PC-3 (cell line): ENCODE measurements around the gene ATP8B3. TPM values are rescaled to one million over a fixed set of nuclear protein-coding genes. Genes with fewer than 3 reads are reported as not detected.

ENCODE experiments used
- ATAC-seq: fragments of 200-7000 bp; cut with Tn5 transposase; 2 replicates; pipeline ENCODE4 v1.9.1; 2020; ENCODE audit warnings: mild to moderate bottlenecking, moderate library complexity
- BruUV-seq: library from RNA; stranded (reverse); fragments of 400-500 nt; replicated peaks from 2 replicates; lab custom pipeline; 2021; lab: Mats Ljungman, UMichigan
- CTCF ChIA-PET: fragments of 300-600 bp; sonication (Branson Sonifier 250); formaldehyde crosslinking; loops from one replicate; lab custom pipeline; 2022; ENCODE audit warnings: antibody characterized with exemption; lab: Charles Lee
- POLR2A ChIA-PET: fragments of 300-600 bp; sonication (Branson Sonifier 250); formaldehyde crosslinking; loops from one replicate; lab custom pipeline; 2022; ENCODE audit warnings: antibody characterized with exemption; ENCODE audit not compliant: unreplicated experiment; lab: Charles Lee
- DNase-seq: peaks from one replicate; pipeline ENCODE4 v3.0.0-alpha.2; 2015
- H2AFZ ChIP-seq: fragments of 300-600 bp; sonication (generic); 2 replicates; pipeline ENCODE4 v1.6.0; 2016; ENCODE audit warnings: antibody characterized with exemption, low read length
- H3F3A ChIP-seq: fragments of 300-600 bp; sonication (generic); one replicate; pipeline ENCODE4 v1.6.0; 2017; ENCODE audit warnings: antibody characterized with exemption, low read length, control low read depth, mild to moderate bottlenecking; ENCODE audit not compliant: unreplicated experiment
- H3K27ac ChIP-seq: fragments of 300-600 bp; sonication (generic); 2 replicates; pipeline ENCODE4 v1.5.1; 2016; ENCODE audit warnings: mild to moderate bottlenecking, low read length
- H3K27me3 ChIP-seq: fragments of 300-600 bp; sonication (generic); 2 replicates; pipeline ENCODE4 v1.6.1; 2016; ENCODE audit warnings: low read length, mixed read lengths
- H3K36me3 ChIP-seq: fragments of 300-600 bp; sonication (generic); 2 replicates; pipeline ENCODE4 v1.6.1; 2016; ENCODE audit warnings: low read depth, mixed run types, low read length, mixed read lengths
- H3K4me1 ChIP-seq: fragments of 300-600 bp; sonication (generic); 2 replicates; pipeline ENCODE4 v1.5.1; 2016; ENCODE audit warnings: low read length; ENCODE audit not compliant: insufficient read depth
- H3K4me2 ChIP-seq: fragments of 300-600 bp; sonication (generic); 2 replicates; pipeline ENCODE4 v1.6.0; 2016; ENCODE audit warnings: low read length
- H3K4me3 ChIP-seq: fragments of 300-600 bp; sonication (generic); 2 replicates; pipeline ENCODE4 v1.5.1; 2016; ENCODE audit warnings: mild to moderate bottlenecking, low read length, mixed read lengths
- H3K79me2 ChIP-seq: fragments of 300-600 bp; sonication (generic); 2 replicates; pipeline ENCODE4 v1.6.1; 2017; ENCODE audit warnings: low read length, mixed read lengths
- H3K9ac ChIP-seq: fragments of 300-600 bp; sonication (generic); 2 replicates; pipeline ENCODE4 v1.6.0; 2016; ENCODE audit warnings: mild to moderate bottlenecking, low read length
- H3K9me2 ChIP-seq: fragments of 300-600 bp; sonication (generic); replicated peaks from 2 replicates; pipeline ENCODE4 v1.6.1; 2016; ENCODE audit warnings: mixed run types, low read length, mixed read lengths
- H3K9me3 ChIP-seq: fragments of 300-600 bp; sonication (generic); 2 replicates; pipeline ENCODE4 v1.6.1; 2016; ENCODE audit warnings: low read length, mixed read lengths
- H4K20me1 ChIP-seq: fragments of 300-600 bp; sonication (generic); 2 replicates; pipeline ENCODE4 v1.6.1; 2016; ENCODE audit warnings: low read length, mixed read lengths
- CTCF ChIP-seq: fragments of 300-600 bp; sonication (generic); conservative IDR thresholded peaks from 2 replicates; pipeline ENCODE4 v1.5.1; 2017; ENCODE audit warnings: antibody characterized with exemption, low read depth, mild to moderate bottlenecking, low read length
- EZH2 ChIP-seq: fragments of 300-600 bp; sonication (generic); IDR thresholded peaks from one replicate; pipeline ENCODE4 v1.6.1; 2017; ENCODE audit warnings: antibody characterized with exemption, mild to moderate bottlenecking, low read length; ENCODE audit not compliant: unreplicated experiment
- EZH2phosphoT487 ChIP-seq: fragments of 300-600 bp; sonication (generic); IDR thresholded peaks from 2 replicates; pipeline ENCODE4 v1.6.1; 2018; ENCODE audit warnings: mild to moderate bottlenecking, antibody characterized with exemption, low read length, borderline replicate concordance
- intact Hi-C: fragments of 100-400 bp; cut with micrococcal nuclease; formaldehyde crosslinking; loops from 2 replicates; pipeline ENCODE4 v1.9.0; 2023
- microRNA-seq: library from miRNA; unstranded; fragments of <30 nt; microRNA quantifications from one replicate; pipeline ENCODE4 v1.1.0, GENCODE V29; 2020; ENCODE audit not compliant: unreplicated experiment
- total RNA-seq: library from RNA; depleted of rRNA; stranded (reverse); fragments of >200 nt; gene quantifications from 2 replicates; pipeline ENCODE4 v1.2.3, GENCODE V29; 2014; rRNA removed

The ATP8B3 gene
- total RNA-seq, 1 experiment from 2014 or later = 4.2 TPM

- no peak for ATAC-seq
Measured at GRCh38 chr19:1736280-1736679, 75.8 kb downstream of the ATP8B3 start.

GRCh38 chr19:1734321-1734966, 77.6 kb downstream of the ATP8B3 start:
- no peak for TF ChIP-seq EZH2phosphoT487
- TF ChIP-seq EZH2 = no peak
- no peak for TF ChIP-seq CTCF
- Histone ChIP-seq H3K4me2 (no peak overlapping the region), H3K79me2 (no peaks in the 10 kb centered on the region), H3K9me2 (no peaks in the 10 kb centered on the region), H3F3A (no peaks in the 10 kb centered on the region), H3K27me3 (no peaks in the 10 kb centered on the region), H3K36me3 (no peaks in the 10 kb centered on the region), H4K20me1 (no peaks in the 10 kb centered on the region), H3K27ac (no peak overlapping the region), H3K4me3 (no peak overlapping the region), H2AFZ (no peak overlapping the region), H3K9ac (no peak overlapping the region), H3K4me1 (peaks cover 6% of the 10 kb centered on the region; the same call in 1 of the 2 replicates), H3K9me3 (no peaks in the 10 kb centered on the region)
- intact Hi-C loops = no loop called here
- no TSS peak for BruUV-seq
- ChIA-PET CTCF (no interaction called here), POLR2A (no interaction called here)
- DNase-seq (no peak), ATAC-seq (no peak)

More at GRCh38 chr19:1736280-1736679, 75.8 kb downstream of the ATP8B3 start:
- Histone ChIP-seq H2AFZ (no peak overlapping the region), H3K27ac (no peak overlapping the region), H4K20me1 (no peaks in the 10 kb centered on the region), H3K79me2 (no peaks in the 10 kb centered on the region), H3K36me3 (no peaks in the 10 kb centered on the region), H3K9me2 (no peaks in the 10 kb centered on the region), H3F3A (no peaks in the 10 kb centered on the region), H3K4me3 (no peak overlapping the region), H3K9me3 (no peaks in the 10 kb centered on the region), H3K9ac (no peak overlapping the region), H3K4me1 (peaks cover 6% of the 10 kb centered on the region; the same call in 1 of the 2 replicates), H3K27me3 (no peaks in the 10 kb centered on the region), H3K4me2 (no peak overlapping the region)
- ChIA-PET CTCF (no interaction called here), POLR2A (no interaction called here)
- no peak for DNase-seq
- no peak for TF ChIP-seq EZH2phosphoT487
- TF ChIP-seq EZH2 = no peak
- no peak for TF ChIP-seq CTCF
- intact Hi-C loops = no loop called here
- BruUV-seq = no TSS peak

Small RNA genes within 50 kb of the gene (microRNA-seq; reads per million reads assigned to microRNA genes)
- gene MIR1909 = 2.0 reads per million

Other genes starting within 250 kb of the ATP8B3 start
- 64.0 and 89.2 TPM in 2 replicates for gene MEX3D, start 244.0 kb downstream of the ATP8B3 start, total RNA-seq
- 131 and 164 TPM in 2 replicates for gene MBD3, start 219.4 kb downstream of the ATP8B3 start, total RNA-seq
- 148 and 157 TPM in 2 replicates for gene UQCR11, start 206.8 kb downstream of the ATP8B3 start, total RNA-seq
- gene TCF3, start 159.7 kb downstream of the ATP8B3 start, total RNA-seq = 147 and 196 TPM in 2 replicates
- 1.4 and 2.0 TPM in 2 replicates for gene ONECUT3, start 58.8 kb downstream of the ATP8B3 start, total RNA-seq
- gene REXO1, start 36.2 kb upstream of the ATP8B3 start, total RNA-seq = 21.4 and 24.3 TPM in 2 replicates
- gene KLF16, start 51.3 kb upstream of the ATP8B3 start, total RNA-seq = 15.1 and 20.9 TPM in 2 replicates
- gene ABHD17A, start 73.2 kb upstream of the ATP8B3 start, total RNA-seq = 101 and 102 TPM in 2 replicates
- gene ADAT3, start 93.1 kb upstream of the ATP8B3 start, total RNA-seq = 8.4 and 10.3 TPM in 2 replicates
- 61.5 and 73.7 TPM in 2 replicates for gene SCAMP4, start 93.1 kb upstream of the ATP8B3 start, total RNA-seq
- gene CSNK1G2, start 128.9 kb upstream of the ATP8B3 start, total RNA-seq = 83.6 and 106 TPM in 2 replicates
- 72.0 and 94.0 TPM in 2 replicates for gene BTBD2, start 203.4 kb upstream of the ATP8B3 start, total RNA-seq
- 95.4 and 96.8 TPM in 2 replicates for gene MKNK2, start 239.0 kb upstream of the ATP8B3 start, total RNA-seq